NCI-H748 (cell line): ENCODE measurements around the gene RGCC.
A peak's percentile ranks its signal among the peaks of the same experiment; 100 is the strongest.
"Not testable (repeated sequence)": the region's sequence is repeated elsewhere in the genome, so short reads cannot be mapped to it uniquely, and the experiment has no call there.

Source experiments
- DNase-seq: peaks from one replicate; lab custom pipeline; 2025; ENCODE audit not compliant: unreplicated experiment; lab: John Stamatoyannopoulos, UW

The RGCC gene

DNA sequence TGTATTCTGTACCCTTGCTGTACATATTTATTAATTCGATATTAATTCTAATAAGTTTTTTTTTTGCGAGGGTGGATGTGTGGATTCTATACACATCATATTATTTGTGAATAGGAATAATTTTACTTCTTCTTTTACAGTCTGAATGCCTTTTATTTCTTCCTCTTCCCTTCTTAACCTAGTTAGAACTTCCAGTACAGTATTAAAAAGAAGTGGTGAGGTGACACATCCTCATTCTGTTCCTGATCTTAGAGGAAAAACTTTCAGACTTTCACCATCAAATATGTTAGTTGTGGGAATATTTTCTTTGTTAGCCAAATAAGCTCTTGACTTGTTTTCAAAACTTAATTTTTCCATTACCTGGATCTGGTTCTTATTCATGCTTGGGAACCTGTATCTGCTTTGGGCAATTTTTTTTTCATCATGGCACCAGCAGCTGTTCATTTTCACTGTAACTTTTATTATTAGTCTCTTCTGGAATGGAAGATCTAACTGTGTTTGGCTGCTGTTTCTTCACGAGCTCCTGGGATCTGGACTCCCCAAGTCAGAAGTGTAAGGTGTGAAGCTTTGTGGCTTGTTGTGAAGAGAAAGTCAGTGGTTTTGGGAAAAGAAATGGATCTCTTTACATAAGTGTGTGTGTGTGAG lies 33.1 kb downstream of the RGCC start:
- no peak for DNase-seq

DNA sequence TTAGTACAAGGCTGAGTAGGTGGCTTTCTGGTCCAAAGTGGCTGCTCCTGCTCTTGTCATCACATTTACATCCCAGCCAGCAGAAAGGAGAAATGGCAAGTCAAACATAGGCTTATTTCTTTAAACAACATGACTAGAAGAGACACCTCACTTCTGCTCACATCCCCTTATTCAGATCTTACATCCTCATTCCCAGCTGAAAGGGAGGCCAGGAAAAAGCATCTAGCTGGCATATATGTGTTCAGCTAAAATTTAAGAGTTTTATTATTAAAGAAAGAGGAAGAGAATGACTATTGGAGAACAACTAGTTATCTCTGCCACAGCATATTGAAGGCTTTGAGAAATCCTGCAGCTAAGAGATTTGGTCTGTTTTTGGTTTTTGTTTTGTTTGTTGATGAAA lies 34.1 kb downstream of the RGCC start:
- no peak for DNase-seq

DNA sequence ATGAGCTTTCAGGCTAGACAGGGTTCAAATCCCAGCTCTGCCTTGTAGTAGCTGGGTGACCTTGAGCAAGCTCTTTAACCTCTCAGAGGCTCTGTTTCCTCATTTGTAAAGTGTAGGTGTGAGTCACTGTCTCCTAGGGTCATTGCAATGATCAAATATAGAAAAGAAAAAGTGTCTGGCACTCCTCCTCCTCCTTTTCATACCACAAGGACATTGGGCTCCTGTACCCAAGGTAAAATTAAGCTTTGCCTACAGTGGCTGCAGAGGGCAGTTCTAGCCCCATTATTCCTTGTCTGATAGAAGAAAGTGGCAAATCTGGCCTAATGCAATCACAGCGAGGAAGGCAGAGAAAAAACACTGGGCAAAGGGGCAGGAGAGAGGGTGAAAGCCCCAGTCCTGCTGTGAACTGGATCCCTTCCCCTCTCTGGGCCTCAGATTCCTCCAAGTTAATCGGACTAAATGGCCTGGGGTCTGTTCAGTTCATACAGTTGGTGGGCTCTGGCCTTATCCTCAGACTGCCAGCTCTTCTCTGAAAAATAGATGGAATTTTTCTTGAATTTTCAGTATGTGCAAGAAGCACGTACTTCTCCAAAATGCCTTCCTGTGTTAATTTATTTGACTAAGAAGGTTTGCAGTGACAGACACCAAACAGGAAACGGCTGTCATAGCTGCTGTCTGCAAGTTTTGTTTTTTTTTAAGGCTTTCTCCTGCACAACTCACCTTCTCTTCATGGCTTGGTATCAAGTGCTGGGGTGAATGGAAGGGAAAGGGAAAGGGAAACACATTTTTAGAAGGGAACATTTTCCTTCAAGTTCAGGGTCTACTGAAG lies 35.3 kb downstream of the RGCC start:
- no peak for DNase-seq

DNA sequence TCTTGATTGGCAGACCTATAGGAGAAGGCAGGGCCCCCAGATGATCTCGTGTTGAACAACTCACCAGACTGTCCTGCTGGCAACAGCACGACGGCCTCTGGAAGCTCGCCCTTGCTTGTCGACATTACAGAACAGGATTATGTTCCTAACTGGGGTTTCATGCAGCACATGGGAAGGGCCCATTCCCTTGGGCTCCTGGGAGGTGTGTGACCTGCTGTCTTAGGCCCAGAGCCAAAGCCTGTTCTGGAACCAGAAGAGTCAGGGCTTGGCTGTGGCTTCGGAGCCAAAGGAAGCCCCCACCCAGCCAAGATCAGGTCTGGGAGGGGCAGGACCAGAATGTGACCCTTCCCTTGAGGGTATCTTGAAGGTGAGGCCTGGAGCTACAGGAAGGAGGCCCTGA lies 36.9 kb downstream of the RGCC start:
- DNase-seq, result no peak

DNA sequence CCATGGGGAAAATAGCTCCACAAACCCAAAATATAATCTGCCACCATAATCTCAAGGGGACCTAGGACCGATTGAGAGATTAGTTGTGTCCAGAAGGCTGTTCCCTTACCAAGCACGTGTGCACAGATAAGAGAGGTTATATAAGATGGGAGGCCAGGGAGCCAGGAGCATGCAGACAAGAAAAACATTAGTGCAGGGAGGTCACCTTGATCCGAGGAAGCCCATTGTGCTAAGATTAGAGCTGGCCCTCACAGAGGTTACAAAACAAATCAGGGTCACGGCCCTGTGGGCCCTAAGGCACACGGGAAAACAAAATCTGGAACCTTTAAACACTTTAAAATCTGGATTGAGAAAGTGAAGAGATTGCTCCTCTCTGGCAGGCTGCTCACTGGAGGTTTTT lies 37.7 kb downstream of the RGCC start:
- DNase-seq, result no peak

DNA sequence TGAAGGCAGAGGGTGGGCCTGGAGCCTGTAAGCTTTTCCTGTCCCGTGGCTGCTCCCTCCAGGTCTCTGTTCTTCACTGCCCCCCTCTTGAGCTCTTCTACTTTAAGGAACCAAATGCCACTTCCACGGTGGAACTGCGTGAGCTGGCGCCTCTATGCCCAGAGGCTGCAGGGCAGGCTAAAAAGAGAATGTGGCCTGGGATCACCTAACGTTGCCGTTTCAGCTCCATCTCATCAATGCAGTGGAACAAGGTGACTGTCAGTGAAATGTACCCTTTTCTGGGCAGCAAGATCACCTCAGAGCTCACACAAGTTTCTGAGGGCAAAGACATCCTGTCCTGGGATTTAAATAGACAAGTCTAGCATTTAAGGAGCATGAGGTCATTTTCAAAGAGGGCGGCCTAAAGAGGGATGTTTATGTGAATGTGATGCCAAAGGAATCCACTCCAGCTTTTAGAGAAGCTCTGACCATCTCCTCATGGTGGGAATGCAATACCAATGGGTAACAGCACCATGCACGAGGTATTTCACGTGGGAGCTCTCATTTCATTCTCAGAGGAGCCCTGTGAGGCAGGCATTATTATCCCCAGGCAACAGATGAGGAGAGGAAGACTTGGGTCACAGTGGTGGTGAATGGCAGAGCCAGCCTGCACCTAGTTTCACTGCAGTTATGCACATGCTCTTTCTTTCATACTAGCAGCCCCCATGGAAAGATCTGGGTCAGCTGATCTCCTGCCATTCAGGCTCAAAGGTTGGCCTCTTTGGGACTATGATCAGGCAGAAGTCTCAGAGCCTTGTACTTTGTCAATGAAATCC lies 39.3 kb downstream of the RGCC start:
- no peak for DNase-seq

DNA sequence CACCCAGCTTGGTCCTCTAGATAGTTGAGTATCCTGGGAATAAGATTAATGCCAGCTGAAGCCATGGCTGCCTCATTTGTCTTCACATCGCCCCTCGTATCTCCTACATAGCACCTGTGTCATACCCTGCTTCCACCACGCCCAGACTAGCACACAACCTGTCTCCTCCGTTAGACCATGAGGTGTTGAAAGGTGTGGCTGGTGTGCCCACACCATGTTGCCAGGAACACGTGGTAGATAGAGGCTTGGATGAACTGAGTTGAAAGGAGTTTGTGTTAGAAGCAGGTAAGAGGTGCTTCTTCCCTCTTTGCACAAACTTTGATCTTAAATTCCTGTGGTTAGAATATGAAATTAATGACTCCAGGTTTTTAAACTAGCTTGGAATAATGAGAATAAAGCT lies 40.1 kb downstream of the RGCC start:
- DNase-seq, result no peak

DNA sequence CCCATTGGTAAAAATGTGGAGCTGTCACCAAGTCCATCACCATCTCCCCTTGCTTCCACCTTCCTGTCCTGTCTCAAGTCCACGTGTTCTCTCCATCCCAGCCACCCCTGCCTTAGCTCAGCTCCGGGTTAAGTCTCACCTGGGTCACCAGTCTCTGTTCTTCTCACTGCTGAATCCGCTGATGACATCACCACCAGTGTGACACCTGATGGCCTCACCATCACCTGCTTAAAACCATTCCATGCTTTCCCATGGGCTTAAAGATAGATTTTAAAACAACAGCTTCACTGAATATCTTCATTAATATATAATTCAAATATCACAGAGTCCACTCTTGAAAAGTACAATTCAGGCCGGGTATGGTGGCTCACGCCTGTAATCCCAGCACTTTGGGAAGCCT lies 42.1 kb downstream of the RGCC start:
- DNase-seq, result no peak

DNA sequence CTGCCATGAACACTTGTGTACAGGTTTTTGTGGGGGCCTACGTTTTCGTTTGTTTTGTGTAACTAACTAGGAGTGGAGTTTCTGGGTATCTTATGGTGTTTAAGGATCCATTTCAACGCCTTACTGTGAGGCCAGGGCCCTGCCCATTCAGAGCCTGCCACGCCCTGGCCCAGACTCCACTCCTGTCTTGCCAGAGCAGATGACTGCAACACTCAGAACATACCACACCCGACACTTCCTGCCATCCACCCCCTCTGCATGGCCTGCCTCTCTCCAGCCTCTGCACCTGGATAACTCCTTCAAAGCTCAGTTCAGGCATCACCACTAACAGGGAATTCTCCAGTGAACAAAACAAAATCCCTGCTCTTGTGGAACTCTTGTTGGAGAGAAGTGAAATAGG lies 43.2 kb downstream of the RGCC start:
- DNase-seq, result peak; percentile 21

DNA sequence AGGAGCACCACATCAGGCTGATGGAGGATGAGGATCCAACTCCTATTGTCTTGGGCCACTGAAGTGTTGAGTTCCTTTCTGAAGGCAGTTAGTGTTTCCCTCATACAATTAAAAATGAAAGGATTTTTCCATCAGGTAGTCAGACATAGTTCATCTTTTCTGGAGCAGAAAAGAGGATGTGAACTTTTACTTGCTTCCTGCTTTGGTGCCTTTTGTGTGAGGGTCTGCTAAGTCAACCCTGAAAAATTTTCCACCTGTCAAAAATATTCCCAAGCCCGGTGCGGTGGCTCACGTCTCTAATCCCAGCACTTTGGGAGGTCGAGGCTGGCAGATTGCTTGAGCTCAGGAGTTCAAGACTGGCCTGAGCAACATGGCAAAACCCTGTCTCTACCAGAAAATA lies 43.9 kb downstream of the RGCC start:
- DNase-seq, result no peak

DNA sequence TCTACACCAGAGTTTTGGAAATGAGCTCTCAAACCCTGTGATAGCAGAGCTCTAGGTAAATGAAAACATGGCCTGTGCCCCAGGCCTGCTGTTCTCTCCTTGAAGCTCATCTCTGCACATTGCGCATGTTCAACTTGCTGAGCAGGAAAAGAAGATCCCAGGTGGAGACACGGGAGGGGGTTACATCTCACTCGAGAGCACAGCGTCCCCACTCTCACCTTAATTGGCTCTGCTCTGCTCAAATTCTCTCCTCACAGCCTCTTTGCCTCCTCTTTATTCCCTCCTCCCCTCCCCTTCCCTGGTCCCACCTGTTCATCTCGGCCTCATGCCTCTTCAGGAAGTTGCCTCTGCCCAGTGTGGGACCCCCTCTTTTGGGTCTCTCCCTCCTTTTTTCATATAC lies 44.7 kb downstream of the RGCC start:
- DNase-seq, result no peak

DNA sequence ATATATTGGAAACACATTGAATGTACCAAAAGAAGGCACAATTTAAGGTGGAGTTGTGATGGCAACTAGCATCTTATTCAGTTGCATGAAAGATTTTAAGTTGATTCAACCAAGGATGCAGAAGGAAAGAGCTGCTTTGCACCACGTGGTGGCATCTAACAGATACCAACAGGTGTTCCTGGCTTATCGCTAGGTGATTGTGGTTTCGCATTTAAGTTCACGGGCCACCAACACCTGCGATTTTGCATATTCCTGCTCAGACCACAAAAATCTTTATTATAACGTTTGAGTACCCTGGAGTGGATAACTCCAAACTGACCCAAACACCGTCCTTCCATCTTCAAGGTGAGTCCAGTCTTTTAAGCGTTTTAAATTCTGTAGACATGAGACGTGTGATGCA lies 45.3 kb downstream of the RGCC start:
- DNase-seq, result no peak

DNA sequence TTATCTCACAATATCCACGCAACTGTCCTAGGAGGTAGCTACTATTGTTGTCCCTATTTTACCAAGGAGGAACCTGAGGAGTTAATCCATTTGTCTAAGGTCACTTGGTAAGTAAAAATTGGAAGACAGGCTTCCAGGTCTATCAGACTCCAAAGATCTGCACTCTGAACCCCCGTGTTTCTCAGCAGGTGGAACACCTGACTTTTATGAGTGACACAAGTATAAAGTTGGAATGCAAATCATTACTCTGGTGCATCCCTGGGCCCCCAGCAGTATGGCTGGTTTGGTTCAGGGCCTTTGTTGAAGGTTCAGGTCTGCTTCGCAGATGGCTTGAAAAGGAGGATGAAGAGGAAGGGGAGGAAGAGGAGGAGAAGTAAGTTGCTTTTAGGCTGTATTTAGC lies 46.0 kb downstream of the RGCC start:
- DNase-seq, result no peak

DNA sequence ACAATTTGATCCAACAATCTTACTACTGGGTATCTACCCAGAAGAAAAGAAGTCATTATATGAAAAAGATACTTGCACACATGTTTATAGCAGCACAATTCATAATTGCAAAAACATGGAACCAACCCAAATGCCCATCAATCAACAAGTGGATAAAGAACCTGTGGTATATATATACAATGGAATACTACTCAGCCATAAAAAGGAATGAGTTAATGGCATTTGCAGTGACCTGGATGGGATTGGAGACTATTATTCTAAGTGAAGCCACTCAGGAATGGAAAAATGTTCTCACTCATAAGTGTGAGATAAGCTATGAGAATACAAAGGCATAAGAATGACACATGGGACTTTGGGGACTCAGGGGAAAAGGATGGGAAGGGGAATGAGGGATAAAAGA lies 47.3 kb downstream of the RGCC start:
- DNase-seq, result not testable (repeated sequence)

DNA sequence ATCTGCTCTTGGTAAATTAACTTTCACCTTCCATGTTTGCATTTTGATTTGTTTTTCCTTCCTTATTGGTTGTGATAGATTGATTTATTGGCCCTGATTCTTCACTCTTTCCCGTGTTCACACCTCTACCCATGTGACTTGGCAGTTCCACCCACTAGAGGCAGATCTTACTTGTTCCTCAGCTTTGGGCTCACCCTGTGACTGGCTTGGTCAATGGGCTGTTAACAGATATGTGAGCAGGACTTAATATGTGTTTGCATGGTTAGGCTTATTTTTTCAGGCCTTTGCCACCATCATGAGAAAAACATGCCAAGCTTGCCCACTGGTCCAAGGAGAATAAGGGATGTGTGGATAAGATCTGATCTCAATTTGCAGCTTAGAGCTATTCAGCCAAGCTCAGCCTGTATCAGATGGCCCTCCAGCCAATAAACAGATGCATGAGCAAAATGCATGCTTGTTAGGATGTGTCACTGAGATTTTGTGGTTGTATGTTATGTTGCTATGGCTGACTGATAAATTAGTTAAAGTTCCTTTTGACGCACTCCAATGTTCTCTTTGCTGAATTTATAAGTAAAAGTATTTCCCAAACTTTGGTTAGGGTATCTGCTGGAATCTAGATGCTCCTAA lies 48.0 kb downstream of the RGCC start:
- DNase-seq, result no peak

DNA sequence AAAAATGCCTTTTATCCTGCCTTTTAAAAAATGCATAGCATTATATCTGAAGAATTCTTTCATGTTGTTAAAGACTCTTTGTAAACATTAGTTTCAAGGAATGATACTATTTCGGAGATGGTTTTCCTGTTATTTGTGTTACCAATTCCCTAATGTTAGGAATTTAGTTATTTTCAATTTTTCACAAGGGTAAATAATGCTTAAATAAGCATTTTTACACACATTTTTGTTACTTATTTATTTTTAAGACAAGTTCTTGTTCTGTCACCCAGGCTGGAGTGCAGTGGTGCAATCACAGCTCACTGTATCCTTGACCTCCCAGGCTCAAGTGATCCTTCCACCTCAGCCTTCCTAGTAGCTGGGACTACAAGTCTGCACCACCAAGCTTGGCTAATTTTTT lies 49.0 kb downstream of the RGCC start:
- DNase-seq, result no peak

DNA sequence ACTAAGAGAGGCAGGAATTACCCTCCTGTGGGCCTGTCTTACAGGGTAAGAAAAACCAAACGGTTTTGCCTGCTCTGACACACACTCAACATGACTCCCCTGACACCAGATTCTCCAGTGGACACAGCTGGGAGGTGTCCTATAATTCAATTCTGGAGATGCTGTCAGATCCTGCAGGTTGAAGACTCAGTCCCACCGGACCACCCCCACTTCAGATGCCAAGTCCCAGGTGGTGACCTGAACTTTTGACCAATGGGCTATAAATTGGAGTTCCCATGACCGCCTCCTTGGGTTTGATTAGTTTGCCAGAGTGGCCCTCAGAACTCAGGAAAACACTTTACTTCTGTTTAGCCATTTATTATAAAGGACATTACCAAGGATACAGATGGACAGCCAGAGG lies 52.6 kb downstream of the RGCC start:
- DNase-seq, result no peak

DNA sequence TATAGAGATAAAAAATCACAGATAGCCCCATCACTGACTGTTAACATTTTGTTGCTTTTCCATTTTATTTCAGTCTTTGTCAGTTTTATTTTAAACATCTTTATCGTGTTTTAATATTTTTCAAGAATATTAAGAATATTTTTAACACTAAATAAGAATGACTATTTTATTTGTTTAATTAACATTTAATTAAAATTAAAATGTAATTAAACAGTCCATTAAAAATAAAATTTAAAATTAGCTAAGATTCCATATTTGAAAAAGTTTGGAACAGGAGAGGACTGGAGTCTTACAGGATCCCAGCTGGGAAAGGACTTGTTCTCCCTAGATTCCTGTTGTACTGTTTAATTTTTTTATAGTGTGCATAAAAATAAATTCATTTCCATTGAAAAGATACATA lies 54.5 kb downstream of the RGCC start:
- DNase-seq, result no peak

DNA sequence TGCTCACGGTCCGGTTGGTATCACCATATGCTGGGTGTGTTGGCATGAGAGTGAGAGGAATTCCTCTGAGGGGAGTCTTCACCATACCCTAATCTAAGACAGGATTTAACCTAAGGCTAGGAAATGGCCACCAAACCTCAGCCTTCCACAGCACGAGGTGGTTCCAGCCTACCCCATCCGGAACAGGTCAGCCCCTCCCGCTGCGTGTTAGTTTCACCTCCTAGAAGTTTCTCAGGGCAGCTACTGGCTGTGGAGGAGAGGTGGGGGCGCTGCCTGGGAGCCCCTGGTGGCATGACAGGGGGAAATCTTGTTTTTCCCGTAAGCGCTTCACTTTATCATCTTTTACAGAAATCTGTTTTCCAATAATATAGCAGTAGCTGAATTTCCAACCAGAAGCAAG lies 55.1 kb downstream of the RGCC start:
- no peak for DNase-seq

DNA sequence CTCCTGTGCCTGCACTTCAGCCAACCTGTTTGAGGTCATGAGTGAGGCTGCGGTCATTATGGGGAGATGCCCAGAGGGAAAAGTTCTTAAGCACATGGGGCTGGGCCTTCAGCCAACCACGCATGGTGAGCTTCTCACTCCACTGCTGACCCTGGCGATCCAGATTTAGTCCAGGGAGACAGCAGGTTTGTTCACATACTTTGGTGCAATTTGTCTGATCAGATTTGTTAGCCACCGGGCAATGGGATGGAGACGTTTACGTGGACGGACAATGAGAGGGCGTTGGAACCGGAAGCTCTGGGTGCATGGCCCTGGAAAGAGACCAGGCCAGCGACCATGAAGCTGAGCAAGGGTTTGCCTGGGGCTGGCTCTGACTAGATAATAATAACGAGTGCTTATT lies 56.2 kb downstream of the RGCC start:
- no peak for DNase-seq

DNA sequence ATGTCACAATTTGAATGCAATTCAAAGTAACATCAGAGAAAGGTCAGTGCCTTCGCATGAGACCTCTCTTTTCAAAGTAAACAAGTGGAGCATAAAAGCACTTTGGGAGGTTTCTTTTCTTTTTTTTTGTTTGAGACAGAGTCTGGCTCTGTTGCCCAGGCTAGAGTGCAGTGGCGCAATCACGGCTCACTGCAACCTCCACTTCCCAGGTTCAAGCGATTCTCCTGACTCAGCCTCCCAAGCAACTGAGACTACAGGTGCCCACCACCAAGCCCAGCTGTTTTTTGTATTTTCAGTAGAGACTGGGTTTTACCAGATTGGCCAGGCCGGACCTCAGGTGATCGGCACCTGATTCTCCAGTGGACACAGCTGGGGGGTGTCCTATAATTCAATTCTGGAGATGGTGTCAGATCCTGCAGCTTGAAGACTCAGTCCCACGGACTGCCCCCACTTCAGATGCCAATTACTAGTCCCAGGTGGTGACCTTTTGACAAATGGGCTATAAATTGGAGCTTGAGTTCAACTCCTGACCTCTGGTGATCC lies 57.6 kb downstream of the RGCC start:
- DNase-seq, result no peak
